Astrocyte of the spinal cord (primary cell): ENCODE results near the gene SMG6.
"Not testable (repeated sequence)": the region's sequence is repeated elsewhere in the genome, so short reads cannot be mapped to it uniquely, and the experiment has no call there.

Experiments used
- DNase-seq: peaks from one replicate; pipeline ENCODE4 v3.0.0; 2011; ENCODE audit warnings: low read depth, low spot score
- H3K4me3 ChIP-seq: 2 replicates; pipeline ENCODE4 v1.5.1; 2011; ENCODE audit warnings: low read depth, mild to moderate bottlenecking, low read length, moderate library complexity
- in situ Hi-C: cut with HindIII; loops from 2 replicates; pipeline ENCODE4 v1.10.0; 2017; ENCODE audit warnings: low sequenced_read_pairs
- TF ChIP-seq, protein P1 (sequence below): IDR thresholded peaks from 2 replicates; pipeline ENCODE4 v1.5.1; 2012; ENCODE audit warnings: low read depth, mild to moderate bottlenecking, low read length, inconsistent platforms

SMG6 gene

GRCh38 chr17:2275722-2276121 is 27.9 kb downstream of the SMG6 start:
- no peak overlapping the region for H3K4me3 ChIP-seq
- TF ChIP-seq, protein P1, sequence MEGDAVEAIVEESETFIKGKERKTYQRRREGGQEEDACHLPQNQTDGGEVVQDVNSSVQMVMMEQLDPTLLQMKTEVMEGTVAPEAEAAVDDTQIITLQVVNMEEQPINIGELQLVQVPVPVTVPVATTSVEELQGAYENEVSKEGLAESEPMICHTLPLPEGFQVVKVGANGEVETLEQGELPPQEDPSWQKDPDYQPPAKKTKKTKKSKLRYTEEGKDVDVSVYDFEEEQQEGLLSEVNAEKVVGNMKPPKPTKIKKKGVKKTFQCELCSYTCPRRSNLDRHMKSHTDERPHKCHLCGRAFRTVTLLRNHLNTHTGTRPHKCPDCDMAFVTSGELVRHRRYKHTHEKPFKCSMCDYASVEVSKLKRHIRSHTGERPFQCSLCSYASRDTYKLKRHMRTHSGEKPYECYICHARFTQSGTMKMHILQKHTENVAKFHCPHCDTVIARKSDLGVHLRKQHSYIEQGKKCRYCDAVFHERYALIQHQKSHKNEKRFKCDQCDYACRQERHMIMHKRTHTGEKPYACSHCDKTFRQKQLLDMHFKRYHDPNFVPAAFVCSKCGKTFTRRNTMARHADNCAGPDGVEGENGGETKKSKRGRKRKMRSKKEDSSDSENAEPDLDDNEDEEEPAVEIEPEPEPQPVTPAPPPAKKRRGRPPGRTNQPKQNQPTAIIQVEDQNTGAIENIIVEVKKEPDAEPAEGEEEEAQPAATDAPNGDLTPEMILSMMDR: no peak
- no peak for DNase-seq
- in situ Hi-C loops: no loop called here

GRCh38 chr17:2274414-2274813 is 29.2 kb downstream of the SMG6 start:
- no peak overlapping the region for H3K4me3 ChIP-seq
- TF ChIP-seq, protein P1: no peak
- DNase-seq: no peak
- in situ Hi-C loops: no loop called here

DNA sequence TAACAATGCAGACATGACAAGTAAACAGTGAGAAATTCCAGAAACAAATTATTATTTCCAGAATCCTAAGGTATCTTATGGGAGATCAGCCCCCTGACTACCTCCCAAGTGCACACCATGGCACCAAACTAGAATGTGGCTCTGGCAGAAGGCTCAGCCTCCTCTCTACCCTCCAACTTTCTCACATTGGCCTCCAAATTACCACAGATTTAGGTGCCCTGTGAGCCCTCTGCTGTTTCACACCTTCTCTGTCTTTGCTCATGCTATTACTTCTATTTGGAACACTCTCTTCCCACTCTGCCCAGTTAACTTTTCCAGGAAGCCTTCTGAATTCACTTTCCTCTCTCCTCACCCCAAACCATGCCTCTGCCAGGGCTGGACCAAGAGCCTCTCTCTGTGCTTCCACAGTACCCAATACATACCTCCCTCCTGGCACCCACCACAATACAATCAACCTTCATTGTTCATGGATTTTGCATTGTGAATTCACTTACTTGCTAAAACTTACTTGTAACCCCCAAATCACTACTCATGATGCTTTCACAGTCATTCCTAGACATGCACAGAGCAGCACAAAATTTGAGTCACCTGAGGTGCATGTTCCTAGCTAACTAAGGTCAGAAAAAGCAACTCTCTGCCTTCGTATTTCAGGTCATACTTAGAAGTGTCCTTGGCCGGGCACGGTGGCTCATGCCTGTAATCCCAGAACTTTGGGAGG is 31.4 kb downstream of the SMG6 start:
- no peak for DNase-seq
- in situ Hi-C loops: no loop called here
- H3K4me3 ChIP-seq: no peak overlapping the region
- TF ChIP-seq, protein P1: no peak

GRCh38 chr17:2267354-2267753 is 36.2 kb downstream of the SMG6 start:
- TF ChIP-seq, protein P1: no peak
- in situ Hi-C loops: no loop called here
- no peak overlapping the region for H3K4me3 ChIP-seq
- no peak for DNase-seq

DNA sequence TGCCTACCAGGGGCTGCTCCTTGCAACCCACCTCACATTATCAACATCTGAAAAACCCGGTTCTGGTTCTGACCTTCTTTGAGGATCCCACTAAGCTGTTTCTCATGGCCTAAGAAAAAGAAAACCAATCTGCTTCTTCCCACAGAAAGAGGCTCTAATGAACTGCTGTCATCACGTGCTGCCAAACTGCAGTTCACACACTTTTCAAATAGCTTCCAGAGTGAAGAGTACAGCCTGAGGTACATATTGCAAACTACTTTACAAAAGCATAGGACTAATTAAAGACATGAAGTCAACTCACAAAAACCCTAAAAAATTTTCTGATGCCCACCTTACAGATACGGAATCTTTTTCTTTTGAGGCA is 36.7 kb downstream of the SMG6 start:
- DNase-seq: no peak
- H3K4me3 ChIP-seq: no peak overlapping the region
- in situ Hi-C loops: no loop called here

GRCh38 chr17:2266045-2266864 is 37.3 kb downstream of the SMG6 start:
- no peak overlapping the region for H3K4me3 ChIP-seq
- DNase-seq: no peak
- TF ChIP-seq, protein P1: no peak
- in situ Hi-C loops: no loop called here

More for the DNA sequence above, 36.7 kb downstream of the SMG6 start:
- TF ChIP-seq, protein P1: no peak

- in situ Hi-C loops, DNase-seq, H3K4me3 ChIP-seq: not testable (repeated sequence)
Observed at GRCh38 chr17:2265166-2265565, 38.4 kb downstream of the SMG6 start.
